Iris pigment epithelial cell (primary cell): ENCODE measurements around the gene ASB1.

Source experiments
- DNase-seq: peaks from one replicate; pipeline ENCODE4 v3.0.0-alpha.2; 2011; ENCODE audit warnings: low read depth

The ASB1 gene

DNA sequence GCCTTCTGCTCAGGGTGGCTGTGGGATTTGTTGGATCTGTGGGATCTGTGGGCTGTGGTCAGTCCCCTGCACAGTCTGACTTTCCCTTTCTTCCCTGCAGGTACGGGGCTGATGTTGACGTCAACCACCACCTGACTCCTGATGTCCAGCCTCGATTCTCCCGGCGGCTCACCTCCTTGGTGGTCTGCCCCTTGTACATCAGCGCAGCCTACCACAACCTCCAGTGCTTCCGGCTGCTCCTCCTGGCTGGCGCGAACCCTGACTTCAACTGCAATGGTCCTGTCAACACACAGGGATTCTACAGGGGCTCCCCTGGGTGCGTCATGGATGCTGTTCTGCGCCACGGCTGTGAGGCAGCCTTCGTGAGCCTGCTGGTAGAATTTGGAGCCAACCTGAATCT lies 17.5 kb downstream of the ASB1 start:
- DNase-seq: no peak

GRCh38 chr2:238445409-238446190 lies 18.9 kb downstream of the ASB1 start:
- no peak for DNase-seq

- no peak for DNase-seq
Measured at GRCh38 chr2:238446371-238446770, 19.6 kb downstream of the ASB1 start.

DNA sequence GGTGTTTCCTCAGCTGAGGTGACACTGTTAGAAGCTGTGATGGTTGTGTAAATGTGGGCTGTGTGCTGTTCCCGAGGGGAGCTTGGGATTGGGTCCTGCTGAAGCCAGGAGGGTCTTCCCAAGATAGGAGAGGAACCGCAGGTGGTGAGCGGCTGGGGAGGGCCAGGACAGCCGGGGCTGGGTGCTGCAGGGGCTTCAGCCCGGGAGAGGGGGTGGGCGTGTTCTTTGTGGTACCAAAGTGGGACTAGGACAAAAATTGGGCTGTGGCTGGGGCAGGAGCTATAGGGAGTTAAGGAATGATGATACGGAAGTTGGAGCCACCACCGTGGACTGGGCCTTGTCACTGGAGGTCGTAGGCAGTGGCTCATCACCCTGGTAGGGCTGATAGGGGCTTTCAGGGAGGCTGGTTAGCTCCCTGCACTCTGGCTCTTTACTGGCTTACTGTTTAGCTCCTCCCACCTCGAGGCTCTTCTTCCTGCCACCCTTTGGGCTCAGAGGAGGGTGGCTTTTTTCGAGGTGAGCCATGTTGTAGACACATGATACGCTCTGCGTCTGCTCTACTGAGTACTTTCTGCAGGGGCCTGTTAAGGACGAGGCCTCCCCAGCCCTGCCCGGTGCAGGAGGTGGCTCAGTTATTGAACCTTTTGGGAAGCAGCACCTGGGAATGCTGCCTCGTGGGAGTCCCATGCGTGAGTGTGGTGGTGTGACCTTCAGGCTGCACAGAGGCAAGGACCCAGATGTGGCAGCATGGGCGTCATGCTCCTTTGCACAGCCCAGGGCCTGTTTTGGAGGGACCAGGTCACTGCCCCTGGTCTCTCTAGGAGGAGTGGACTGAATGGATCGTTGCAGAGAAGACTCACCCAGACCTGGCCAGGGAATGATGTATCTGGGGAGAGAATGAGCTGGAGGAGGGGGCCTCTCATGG lies 21.6 kb downstream of the ASB1 start:
- no peak for DNase-seq

- DNase-seq: no peak
Measured at GRCh38 chr2:238449241-238449640, 22.5 kb downstream of the ASB1 start.

- DNase-seq: peak; percentile 65
Measured at GRCh38 chr2:238449909-238450417, 23.2 kb downstream of the ASB1 start.

DNA sequence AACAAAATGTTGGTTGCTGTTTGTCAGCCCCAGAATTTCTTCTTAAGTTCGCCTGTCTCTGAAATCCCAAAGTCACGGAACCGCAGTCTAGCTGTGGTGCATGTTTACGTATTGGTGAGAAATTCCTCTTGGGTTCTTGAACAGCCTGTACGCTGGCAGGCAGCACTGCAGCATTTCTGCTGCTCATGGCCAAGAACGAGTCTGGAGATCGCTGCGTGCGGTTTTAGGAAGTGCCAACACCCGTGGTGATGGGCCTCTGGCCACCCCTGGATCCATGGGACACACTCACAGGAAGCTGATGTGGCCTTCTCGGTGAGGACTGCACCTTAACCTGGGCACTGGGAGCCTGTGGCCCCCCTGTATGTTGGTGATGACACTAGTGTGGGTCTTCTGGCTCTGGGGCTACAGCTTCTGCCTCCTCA lies 23.7 kb downstream of the ASB1 start:
- no peak for DNase-seq

GRCh38 chr2:238453842-238454241 lies 27.1 kb downstream of the ASB1 start:
- no peak for DNase-seq

DNA sequence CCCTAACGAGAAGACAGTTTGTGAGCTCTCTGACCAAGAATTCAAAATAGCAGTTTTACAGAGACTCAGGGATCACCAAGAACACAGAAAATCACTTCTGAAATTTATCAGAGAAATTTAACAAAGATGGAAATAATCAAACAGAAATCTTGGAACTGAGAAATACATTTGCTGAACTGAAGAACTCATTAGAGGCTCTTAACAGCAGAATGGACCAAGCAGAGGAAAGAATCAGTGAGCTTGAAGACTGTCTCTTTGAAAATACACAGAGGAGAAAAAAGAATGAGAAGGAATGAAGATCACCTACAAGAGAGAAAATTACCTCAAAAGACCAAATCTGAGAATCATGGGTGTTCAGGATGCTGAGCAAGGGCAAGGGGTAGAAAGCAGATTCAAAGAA lies 29.7 kb downstream of the ASB1 start:
- DNase-seq: no peak

DNA sequence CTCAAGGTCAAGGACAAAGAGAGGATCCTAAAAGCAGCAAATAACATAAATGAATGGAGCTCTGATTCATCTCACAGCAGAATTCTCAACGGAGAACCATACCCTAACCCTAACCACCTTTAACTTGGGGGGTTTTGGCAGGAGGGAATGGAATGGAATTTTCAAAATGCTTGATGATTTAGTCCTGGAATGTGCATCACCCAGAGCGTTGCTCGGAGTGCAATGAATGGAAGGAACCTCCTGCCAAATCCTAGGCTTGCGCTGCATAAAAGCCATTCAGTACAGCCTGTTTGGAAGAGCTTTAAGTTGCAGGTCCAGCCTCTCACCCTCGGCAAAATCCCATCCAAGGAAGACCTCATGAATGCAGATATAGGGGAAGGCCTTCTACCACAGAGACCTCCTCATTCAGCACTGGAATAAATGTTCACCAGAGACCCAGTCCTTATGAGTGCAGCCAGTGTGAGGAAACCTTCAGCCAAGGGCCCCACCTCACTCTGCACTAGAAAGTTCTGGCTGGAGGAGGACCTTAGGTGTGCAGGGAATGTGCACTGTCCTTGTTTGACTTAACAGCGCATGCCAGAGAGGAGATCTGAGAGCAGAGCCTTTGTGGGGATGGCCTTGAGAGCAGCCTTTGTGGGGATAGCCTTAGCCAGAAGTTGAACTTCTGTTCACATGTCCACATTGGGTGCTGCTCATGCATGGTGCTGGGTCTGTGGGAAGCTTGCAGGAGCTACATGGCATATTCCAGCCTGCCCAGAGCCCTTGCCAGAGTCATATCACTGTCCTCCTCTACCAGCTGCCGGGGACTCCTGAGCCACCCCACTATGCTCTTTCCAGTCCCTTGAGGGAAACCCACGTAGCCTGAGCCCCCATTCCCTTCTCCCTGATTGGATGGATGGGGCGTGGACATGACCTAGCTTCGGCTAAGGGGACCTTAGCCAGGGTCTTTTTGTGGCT lies 30.5 kb downstream of the ASB1 start:
- DNase-seq: no peak

DNA sequence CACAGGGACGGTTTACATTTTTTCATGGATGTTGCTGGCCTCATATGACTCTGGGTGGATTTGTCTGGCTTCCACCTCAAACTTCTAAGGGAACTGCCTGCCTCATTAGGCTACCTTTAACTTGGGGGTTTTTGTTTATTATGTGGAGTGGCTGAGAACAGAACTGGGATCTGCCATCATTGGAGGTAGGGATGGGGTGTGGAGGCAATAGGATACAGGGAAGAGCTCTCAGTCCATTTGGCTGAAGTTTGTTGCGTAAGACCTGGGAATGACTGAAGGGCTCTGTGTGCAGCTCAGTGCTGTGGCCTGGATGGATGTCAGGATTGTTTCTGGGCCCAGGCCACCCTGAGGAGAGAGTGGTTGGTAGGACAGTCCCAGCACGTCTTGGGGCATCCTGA lies 31.2 kb downstream of the ASB1 start:
- no peak for DNase-seq

DNA sequence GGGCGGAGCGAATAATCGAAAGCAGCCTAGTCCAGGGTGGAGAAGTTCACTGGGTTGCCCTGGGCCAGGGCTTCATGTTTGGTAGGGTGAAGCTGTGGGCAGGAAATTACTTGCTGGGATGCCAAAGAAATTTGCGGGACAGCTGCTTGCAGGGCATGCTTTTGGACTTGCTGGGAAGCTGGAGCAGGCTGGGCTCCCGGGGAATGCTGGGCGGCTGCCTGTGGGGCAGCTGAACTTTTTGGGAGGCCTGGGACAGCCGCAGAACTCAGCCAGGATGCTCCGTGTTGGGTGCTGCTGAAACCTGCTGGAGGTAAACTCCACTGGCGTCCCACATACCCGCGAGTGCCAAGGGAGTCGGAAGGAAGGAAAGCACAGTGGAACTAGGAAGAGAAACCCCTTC lies 31.9 kb downstream of the ASB1 start:
- no peak for DNase-seq

DNA sequence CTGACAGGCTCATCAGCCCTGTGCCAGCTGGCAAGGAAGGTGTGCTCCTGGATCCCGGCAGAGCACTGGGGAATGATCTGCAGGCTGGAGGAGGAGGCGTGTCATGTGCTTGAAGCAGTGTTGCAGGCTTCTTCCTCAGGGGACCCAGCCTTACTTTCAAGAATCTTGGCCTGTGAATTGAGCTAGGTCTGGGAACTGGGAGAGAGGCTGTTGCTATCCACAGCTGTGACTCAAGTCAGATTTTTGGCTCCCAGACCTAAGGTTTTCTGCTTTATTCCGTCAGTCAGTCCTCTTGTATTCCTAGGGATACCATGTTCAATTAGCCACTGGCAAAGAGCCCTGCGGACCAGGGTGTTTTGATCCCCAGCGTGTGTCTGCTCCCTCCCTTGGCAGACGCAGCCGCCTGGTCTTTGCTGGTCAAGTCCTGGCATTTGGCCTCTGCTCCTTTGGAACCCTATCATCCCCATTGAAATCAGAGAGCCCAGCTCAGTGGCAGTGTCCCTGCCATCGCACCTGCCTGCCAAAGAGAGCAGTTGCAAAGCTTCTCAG lies 32.4 kb downstream of the ASB1 start:
- peak; percentile 38 for DNase-seq

DNA sequence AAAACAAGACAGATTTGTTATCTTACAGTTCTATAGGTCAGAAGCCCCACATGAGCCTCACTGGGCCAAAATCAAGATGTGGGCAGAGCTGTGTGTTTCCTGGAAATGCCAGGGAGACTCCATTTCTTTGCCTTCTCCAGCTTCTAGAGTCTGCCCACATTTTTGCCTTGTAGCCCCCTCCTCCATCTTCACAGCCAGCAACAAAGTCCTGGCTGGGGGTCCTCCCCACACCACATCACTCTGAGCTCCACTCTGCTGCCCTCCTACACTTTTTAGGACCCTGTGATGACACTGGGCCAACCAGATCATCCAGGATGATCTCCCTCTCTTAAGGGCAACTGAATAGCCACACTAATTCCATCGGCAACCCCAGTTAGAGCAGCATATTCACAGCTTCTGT lies 34.3 kb downstream of the ASB1 start:
- DNase-seq: no peak

GRCh38 chr2:238461491-238461890 lies 34.8 kb downstream of the ASB1 start:
- no peak for DNase-seq

- no peak for DNase-seq
Measured at GRCh38 chr2:238461916-238462315, 35.2 kb downstream of the ASB1 start.

DNA sequence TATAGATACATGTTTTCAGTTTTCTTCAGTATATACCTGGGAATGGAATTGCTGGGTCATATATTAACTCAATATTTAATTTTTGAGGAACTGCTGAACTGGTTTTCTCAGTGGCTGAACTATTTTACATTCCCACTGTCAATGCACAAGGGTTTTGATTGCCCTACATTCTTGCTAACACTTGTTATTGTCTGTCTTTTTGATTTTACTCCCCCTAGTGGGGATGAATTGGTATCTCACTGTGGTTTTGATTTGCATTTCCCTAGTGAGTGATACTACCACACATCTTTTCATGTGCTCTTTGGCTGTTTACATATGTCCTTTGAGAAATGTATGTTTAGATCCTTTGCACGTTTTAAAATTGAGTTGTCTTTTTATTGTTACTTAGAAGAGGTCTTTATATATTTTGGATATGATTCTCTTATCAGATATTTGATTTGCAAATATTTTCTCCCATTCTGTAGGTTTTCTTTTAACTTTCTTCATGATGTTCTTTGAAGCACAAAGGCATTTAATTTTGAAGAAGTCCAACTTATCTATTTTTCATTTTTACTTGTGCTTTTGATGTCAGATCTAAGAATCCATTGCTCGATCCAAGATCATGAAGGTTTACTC lies 36.2 kb downstream of the ASB1 start:
- DNase-seq: peak; percentile 59

- no peak for DNase-seq
Measured at GRCh38 chr2:238464389-238464788, 37.7 kb downstream of the ASB1 start.

DNA sequence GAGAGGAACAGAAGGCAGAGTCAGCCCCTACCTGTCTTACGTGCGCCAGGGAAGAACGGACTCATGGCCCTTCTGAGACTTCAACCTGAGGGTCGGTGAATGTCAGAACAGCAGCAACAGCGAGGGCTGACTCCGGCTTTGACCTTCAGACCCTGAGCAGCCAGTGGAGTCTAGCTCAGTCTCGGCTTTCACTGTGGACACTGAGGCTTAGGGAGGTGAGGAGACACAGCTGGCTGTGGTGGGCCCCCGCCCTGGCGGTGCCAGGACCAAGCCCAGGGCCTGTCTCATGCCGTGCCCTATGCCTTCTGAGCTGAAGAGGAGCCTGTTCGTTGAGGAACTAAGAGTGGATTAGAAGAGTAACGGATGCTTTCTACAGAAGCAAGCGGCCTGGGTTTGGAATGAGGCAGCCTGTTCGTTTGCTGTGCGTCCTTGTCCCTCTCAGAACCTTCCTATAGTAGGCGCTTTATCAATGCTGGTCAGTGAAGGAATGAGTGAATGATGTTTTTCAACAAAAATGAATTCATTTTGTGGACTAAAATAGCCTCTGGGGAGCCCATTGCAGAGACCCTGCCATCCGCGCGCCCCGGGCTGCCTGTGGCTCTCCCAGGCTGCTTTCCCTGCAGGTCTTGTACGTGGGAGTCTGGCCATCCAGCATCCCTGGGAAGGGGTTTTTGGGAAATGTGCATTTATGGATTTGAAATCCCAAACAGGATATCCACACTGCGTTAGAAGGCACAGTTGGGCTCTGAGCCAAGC lies 38.9 kb downstream of the ASB1 start:
- no peak for DNase-seq

DNA sequence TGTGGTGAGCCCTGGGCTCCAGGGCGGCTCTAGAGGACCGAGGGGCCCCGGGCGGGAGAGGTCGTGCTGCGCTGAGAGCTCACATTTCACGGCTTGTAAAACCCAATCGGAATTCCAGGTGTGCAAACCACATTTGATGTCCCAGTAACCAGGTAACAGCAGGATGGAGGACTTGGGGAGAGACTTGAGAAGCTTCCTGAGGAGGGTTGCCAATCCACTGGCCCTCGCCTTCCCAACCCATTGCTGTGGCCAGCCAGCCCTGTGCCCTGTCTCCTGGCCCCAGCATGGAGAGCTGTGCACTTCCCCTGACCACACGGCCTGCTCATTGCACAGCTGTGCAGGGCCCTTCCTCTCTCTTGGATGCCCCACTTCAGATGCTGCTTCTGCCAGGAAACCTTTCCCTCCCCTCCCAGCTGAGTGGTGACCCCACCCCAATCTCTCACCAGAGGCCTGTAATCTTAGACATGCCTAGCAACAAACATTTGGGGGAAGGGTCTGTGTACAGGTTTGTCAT lies 39.6 kb downstream of the ASB1 start:
- DNase-seq: no peak
